Activated CD8-positive, alpha-beta memory T cell treated with anti-CD3 and anti-CD28 coated beads for 24 hours (primary cell): Measurements from ENCODE around the gene SLC39A1.

ENCODE experiments used
- DNase-seq: peaks from one replicate; pipeline ENCODE4 v3.0.0-alpha.2; 2020

The SLC39A1 gene

DNA sequence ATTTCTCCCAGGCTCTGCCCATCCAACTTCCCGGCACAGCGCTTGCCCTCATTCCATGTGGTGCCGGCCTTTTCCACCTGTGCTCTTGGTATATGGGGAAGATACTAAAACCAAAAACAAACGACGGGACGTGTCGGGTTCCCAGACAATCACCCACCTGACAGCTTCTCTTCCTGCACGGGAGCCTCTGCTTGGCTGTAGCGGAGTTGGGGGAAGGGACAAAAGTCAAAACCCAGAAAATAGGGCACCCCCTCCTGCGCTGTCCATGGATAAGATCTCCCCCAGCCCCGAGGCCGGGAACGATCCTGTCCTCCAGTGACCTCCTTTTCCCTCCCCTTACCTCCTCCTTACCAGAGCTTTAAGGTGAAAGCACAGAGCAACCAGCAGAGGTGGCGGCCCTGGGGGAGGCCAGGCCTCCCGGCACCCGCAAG lies 13.5 kb upstream of the SLC39A1 start:
- no peak for DNase-seq

- no peak for DNase-seq
Observed at GRCh38 chr1:153973525-153973924, 10.2 kb upstream of the SLC39A1 start.

DNA sequence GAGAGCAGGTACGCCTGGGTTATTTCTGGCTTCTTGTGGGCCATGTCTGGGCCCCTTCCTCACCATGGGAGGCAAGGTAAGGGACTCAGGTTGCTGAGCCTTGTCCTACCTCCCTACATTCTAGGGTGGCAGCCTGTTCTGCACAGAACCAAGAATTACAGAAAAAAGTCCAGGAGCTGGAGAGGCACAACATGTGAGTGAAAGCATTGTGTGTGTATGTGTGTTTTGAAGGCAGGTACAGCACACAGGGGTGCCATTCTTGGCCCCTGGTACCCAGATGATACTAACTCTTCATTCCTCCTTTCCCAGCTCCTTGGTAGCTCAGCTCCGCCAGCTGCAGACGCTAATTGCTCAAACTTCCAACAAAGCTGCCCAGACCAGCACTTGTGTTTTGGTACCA lies 9.7 kb upstream of the SLC39A1 start:
- no peak for DNase-seq

DNA sequence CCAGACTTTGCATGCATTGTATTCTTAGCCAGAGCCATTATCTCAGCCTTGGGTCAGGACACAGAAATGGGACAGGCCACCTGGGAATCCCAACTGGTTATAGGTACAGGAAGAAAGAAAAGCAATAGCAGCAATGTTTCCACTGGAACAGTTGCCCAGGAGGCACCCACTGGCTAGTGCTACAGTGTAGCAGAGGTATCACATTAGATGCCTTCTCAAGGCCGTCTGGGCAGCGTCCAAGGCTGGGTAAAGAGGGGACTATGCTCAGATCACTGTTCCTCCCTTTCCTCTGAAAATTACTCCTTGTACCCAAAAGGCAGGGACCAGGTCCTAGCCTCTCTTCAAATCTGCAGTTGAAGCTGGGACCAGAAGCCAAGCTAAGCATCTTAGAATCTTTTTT lies 7.0 kb upstream of the SLC39A1 start:
- DNase-seq = no peak

GRCh38 chr1:153968972-153969371 lies 5.6 kb upstream of the SLC39A1 start:
- DNase-seq = no peak

GRCh38 chr1:153968408-153968807 lies 5.1 kb upstream of the SLC39A1 start:
- no peak for DNase-seq

- no peak for DNase-seq
Observed at GRCh38 chr1:153968000-153968363, 4.6 kb upstream of the SLC39A1 start.

DNA sequence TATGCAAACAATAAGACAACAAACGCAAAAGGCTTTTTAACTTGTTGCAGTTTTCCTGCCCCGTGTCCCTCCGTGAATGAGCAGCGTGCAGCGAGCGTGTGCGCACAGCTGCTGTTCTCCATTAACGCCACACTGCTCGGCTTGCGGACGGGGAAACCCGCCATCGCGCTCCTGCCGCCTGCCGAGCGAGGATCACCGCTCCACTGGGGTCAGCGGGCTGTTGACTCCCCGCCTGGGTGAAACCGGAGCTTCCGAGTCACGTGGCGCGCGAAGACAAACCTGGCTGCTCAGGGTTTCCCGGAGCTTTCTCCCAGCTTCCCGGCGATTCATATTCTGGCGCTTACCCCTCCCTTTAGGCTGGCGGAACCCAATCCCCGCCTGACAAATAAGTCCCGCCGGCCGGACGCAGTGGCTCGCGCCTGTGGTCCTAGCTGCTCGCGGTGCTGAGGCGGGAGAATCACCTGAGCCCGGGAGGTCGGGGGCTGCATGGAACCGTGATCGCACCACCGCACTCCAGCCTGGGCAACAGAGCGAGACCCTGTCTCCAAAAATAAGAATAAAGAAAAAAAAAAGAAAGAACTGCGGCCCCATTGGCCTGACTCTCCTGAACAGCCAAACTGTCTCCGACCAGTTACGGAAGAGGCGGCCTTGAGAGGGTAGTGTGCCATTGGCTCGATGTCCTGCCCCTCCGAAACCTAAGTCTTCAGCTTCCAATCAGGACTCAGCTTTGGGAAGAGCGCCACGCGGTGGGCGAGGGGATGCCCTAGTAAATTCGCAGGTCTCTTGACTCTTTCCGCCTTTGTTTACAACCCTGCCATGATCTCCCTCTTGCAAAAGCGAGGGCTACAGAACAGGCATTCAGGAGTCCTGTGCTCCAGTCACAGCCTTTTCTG lies 4.0 kb upstream of the SLC39A1 start, which contains the start of gene CREB3L4:
CREB3L4 (plus strand) TSS at position 796 of the 893 bp plus-strand sequence. CDS start 624 bp downstream, outside the sequence.
- peak; percentile 89 for DNase-seq

DNA sequence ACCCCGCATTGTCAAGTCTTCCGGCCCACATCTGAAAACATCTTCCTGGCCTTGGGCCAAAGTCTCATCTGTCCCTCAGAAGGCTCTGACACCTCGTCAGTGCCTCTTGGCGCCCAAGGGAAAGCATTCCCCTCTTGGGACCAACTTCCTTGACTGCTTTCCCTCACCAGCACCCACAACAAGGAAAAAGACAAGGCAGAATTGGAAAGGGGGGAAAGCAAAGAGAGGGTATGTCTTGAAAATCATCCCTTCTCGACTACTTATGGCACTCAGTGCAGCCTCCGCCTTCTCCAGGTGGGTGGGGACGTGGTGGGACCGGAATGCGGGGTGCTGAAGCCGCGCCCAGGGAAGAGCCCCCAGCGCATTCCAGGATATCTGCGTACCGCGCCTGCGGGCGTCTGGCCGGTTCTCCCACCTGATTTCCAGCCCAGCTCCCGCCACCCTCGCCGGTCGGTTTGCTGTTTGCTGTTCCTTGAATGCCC lies 554 bp upstream of the SLC39A1 start:
- DNase-seq = no peak

GRCh38 chr1:153962088-153963029 lies 978 bp downstream of the SLC39A1 start:
- DNase-seq = no peak

DNA sequence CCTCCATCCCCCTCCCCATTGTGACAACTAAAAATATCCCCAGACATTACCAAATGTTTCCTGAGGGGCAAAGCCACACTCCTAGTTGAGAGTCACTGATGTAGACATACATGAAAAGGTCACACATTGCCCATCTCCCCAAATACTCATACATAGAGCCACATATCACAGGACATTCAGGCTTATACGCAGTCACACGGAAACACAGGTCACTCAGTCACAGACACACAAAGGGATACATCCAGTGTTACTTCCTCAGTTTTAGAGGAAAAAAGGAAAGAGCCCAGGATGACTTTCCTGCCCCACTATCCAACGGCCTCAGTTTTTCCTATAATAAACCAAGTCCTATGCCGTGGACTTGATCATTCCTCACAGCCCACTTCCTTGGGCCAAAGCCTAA lies 1.9 kb downstream of the SLC39A1 start:
- DNase-seq = no peak

DNA sequence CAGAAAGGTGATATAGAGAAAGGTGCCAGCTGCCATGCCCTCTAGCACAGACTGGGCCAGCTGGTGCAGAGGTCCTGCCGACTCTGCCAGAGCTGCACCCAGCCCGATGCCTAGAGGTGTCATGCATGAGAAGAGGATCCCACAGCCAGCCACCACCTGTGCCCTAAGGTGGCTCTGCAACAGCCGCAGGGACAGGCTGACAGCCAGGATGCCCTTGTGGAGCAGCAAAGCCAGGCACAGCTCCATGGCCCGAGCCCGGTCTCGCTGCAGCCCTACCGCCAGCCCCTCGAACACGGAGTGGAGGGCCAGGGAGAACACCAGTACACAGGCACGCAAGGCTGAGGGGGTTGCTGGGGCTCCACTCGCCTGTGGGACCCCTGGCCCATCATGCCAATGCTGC lies 3.1 kb downstream of the SLC39A1 start:
- no peak for DNase-seq

- DNase-seq = no peak
Observed at GRCh38 chr1:153959454-153959853, 3.9 kb downstream of the SLC39A1 start.

DNA sequence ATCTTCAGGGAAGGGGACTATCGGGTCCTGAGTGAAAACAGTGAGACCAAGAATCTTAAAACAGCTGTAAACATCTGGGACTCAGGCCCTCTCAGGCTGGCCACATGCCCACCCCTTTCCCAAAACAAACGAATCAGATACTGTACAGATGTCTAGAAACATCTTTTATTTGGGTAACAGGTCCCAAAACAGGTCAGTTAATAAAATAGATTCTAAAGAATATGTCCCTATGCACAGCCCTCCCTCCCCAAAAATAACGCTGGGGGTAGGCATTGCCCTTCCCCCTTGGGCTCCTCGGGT lies 4.4 kb downstream of the SLC39A1 start:
- no peak for DNase-seq

DNA sequence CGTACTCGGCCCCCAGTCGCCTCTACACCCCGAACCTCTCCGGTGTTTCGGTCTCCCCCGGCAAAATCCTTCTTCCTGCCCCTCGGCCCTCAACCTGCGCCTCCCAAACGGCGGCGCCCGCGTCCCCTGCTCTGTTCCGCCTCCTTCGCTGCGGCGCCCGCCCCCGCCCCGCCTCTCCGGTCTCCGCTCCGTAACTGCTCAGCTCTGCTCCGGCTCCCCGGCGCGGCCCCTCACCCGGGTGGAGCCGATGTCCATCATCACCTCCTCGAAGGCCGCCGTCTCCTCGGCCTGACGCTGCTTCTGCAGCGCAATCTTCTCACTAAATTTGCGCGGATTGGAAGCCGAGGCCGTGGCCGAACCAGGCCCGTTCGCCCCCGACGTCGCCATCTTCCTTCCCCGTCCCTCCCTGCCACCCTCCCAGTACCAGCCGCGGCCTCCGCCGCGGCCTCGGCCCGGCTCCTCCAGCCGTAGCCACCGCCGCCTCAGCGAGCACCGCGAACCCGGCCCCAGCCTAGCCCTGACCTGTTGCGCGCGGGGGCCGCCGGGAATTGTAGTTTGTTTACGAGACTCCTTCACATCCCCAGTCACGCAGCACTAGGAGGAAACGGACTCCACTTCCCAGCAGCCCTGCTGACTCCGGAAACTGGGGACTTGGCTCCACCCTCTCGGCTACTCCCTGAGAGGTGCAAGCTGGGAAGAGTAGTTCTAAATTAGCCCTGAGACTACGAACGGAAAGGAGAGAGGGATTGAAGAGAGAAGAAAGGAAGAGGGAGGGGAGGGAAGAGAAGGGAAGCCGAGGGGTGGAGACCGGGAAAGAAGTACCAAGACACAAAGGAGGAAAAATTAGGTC lies 5.0 kb downstream of the SLC39A1 start, which contains the start of gene CRTC2:
CRTC2 (minus strand) TSS at position 502 of the 850 bp plus-strand sequence; CDS start at position 387, 115 bp downstream.
- peak; percentile 97 for DNase-seq

- DNase-seq = no peak
Observed at GRCh38 chr1:153957744-153958110, 5.6 kb downstream of the SLC39A1 start.

DNA sequence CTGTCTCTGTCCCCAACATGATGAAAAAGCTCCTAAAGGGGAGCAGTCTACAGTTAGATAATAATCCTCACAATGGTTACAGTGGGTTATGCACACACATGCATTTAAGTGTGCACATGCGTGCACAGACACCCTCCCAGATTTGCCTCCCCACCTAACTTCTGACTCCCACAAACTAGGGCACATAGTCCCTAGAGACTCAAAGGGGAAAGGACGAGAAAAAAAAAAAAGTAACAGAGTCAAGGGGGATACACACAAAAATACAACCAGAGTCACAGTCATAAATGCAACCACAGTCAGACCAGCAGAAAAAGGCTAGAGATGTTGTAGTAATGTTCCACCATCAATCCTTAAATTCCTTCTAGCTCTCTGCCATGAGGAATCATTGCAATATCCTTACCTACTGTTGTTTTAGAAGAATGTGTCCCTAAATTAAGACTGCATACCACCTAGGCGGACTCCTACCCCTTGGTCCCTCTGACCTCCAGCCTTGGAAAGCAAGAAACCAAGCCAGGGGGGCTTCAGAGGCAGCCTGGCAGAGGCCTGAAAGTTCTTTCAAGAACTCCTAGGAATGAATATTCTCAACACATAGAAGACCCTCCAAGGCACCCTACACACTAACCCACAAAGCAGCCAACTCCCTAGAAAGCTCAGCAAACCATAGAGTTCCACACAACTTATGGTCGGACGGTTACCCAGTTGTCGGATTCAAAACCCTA lies 6.2 kb downstream of the SLC39A1 start:
- no peak for DNase-seq

GRCh38 chr1:153954826-153955225 lies 8.5 kb downstream of the SLC39A1 start:
- DNase-seq = no peak

DNA sequence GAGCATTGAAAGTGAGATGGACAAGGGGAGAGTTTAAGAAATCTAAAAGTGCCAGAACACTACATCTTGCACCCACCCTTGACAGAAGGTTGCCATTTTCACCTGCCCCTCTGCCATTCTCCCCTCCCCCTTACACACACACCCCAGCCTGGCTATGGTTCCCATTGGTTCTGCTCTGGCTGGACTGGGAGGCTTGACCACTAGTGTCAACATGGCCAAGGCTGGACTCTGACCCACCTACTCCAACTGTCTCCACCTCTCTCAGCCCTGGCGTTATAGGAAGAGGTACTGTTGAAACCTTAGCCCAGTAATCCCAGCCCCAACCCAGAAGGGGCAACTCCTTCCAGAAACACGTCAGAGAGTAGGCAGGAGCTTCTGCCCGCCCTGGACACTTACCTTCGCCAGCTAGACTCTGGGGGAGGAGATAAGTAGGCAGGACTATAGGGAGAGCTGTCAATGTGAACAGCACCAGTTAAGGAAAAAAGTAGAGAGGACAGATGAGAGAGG lies 9.4 kb downstream of the SLC39A1 start:
- DNase-seq = no peak

DNA sequence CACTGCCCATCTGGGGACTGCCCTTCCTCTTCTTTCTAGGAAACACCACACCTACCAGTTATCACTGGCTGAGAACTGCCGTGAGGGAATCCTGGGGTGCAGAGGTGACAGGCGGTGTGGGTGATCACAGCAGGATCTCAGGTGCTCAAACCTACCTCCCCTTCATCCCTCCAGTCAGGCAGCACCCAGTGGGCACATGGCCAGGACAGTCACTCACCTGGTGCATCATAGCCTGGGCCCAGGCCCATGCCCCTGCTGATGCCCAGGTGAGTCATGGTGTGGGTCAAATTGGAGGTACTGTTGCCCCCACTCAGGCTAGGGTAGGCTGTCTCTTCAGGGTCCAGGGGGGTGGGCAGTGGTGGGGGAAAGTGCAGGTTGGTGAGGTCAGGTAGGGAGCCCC lies 11.5 kb downstream of the SLC39A1 start:
- DNase-seq = no peak

DNA sequence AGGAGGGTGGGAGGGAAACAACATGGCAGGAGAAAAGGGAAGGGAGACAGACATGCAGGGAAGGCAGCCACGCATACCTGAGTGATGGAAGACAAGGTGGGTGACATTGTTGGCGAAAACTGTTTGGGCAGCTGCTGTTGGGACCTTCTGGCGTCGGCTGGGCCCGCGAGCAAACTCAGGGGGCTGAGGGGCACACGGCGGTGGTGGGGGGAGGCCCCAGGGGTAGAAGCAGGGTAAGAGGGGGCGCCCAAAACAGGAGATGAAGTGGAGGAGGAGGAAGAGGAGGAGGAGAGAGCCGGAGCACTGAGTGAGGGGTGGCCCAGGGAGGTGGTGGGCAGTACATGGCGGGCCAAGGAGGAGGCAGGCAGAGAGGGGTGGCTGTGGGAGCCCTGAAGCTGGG lies 12.2 kb downstream of the SLC39A1 start:
- no peak for DNase-seq
